DND-41 (cell line): ENCODE measurements around the gene PIEZO2.

Experiments
- EZH2 ChIP-seq: IDR thresholded peaks from 3 replicates; pipeline ENCODE4 v1.6.1; 2012; ENCODE audit warnings: borderline replicate concordance, low read depth, mild to moderate bottlenecking, moderate library complexity, low read length, inconsistent platforms; ENCODE audit not compliant: severe bottlenecking
- TF ChIP-seq, protein P1 (sequence below): IDR thresholded peaks from 2 replicates; pipeline ENCODE4 v1.5.1; 2012; ENCODE audit warnings: borderline replicate concordance, low read length, moderate library complexity, mild to moderate bottlenecking; ENCODE audit not compliant: poor library complexity, severe bottlenecking; ENCODE audit errors: extremely low read depth

DNA sequence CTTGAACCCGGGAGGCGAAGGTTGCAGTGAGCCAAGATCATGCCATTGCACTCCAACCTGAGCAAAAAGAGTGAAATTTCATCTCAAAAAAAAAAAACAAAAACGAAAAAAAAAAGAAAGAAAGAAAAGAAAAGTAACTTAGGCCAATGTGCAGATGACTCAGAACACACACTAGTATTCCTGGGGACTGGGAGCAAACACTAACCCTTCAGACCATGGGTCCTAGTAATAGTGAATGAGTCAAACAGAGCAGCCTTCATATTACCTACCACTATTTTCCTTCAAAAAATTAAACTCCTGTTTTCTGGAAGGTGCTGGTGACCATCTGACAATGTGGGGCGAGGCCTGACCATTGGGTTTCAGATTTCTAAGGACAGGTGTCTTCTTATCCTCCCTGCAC, 253.4 kb downstream of the PIEZO2 start:
- TF ChIP-seq, protein P1, sequence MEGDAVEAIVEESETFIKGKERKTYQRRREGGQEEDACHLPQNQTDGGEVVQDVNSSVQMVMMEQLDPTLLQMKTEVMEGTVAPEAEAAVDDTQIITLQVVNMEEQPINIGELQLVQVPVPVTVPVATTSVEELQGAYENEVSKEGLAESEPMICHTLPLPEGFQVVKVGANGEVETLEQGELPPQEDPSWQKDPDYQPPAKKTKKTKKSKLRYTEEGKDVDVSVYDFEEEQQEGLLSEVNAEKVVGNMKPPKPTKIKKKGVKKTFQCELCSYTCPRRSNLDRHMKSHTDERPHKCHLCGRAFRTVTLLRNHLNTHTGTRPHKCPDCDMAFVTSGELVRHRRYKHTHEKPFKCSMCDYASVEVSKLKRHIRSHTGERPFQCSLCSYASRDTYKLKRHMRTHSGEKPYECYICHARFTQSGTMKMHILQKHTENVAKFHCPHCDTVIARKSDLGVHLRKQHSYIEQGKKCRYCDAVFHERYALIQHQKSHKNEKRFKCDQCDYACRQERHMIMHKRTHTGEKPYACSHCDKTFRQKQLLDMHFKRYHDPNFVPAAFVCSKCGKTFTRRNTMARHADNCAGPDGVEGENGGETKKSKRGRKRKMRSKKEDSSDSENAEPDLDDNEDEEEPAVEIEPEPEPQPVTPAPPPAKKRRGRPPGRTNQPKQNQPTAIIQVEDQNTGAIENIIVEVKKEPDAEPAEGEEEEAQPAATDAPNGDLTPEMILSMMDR: no peak
- no peak for TF ChIP-seq EZH2
